ENCODE results near the gene SLC26A9.

DNA sequence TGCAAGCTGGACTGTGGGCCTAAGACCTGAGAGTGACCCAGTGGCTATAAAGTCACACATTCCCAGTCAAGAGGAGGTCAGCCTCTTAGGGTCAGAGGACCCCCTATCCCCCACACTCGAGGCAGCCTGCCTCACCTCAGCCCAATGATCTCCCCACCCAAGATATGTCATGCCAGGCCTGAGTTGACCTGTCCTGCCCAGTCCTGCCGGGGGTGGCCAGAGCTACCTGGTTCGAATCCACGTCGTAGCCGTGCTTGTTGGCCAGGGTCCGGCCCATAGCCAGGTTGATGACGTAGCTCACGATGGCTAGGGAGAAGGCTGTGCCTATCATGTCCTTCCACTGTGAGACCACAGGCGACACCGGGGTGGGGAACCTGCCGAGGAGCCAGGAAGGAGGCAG, 15.6 kb downstream of the SLC26A9 start:
- TF ChIP-seq, protein P1, sequence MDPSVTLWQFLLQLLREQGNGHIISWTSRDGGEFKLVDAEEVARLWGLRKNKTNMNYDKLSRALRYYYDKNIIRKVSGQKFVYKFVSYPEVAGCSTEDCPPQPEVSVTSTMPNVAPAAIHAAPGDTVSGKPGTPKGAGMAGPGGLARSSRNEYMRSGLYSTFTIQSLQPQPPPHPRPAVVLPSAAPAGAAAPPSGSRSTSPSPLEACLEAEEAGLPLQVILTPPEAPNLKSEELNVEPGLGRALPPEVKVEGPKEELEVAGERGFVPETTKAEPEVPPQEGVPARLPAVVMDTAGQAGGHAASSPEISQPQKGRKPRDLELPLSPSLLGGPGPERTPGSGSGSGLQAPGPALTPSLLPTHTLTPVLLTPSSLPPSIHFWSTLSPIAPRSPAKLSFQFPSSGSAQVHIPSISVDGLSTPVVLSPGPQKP (IDR thresholded peaks at IDR 0.05; ENCODE audit: borderline replicate concordance, low read depth, low read length) = no peak
- TF ChIP-seq POLR2A (IDR thresholded peaks at IDR 0.05; ENCODE audit: low read depth, low read length) (no peak), FOS (IDR thresholded peaks at IDR 0.05; ENCODE audit: low read depth, low read length) (no peak), RAD21 (IDR thresholded peaks at IDR 0.05; ENCODE audit: low read length) (no peak), RFX5 (IDR thresholded peaks at IDR 0.05; ENCODE audit: low read depth, low read length) (no peak), MAFK (IDR thresholded peaks at IDR 0.05; ENCODE audit: low read depth, low read length) (no peak), CHD1 (IDR thresholded peaks at IDR 0.05; ENCODE audit: low read depth, low read length) (no peak)
- TF ChIP-seq, protein P2, sequence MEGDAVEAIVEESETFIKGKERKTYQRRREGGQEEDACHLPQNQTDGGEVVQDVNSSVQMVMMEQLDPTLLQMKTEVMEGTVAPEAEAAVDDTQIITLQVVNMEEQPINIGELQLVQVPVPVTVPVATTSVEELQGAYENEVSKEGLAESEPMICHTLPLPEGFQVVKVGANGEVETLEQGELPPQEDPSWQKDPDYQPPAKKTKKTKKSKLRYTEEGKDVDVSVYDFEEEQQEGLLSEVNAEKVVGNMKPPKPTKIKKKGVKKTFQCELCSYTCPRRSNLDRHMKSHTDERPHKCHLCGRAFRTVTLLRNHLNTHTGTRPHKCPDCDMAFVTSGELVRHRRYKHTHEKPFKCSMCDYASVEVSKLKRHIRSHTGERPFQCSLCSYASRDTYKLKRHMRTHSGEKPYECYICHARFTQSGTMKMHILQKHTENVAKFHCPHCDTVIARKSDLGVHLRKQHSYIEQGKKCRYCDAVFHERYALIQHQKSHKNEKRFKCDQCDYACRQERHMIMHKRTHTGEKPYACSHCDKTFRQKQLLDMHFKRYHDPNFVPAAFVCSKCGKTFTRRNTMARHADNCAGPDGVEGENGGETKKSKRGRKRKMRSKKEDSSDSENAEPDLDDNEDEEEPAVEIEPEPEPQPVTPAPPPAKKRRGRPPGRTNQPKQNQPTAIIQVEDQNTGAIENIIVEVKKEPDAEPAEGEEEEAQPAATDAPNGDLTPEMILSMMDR (conservative IDR thresholded peaks at IDR 0.05; ENCODE audit: low read depth, low read length) = no peak
- TF ChIP-seq, protein P3, sequence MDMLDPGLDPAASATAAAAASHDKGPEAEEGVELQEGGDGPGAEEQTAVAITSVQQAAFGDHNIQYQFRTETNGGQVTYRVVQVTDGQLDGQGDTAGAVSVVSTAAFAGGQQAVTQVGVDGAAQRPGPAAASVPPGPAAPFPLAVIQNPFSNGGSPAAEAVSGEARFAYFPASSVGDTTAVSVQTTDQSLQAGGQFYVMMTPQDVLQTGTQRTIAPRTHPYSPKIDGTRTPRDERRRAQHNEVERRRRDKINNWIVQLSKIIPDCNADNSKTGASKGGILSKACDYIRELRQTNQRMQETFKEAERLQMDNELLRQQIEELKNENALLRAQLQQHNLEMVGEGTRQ (IDR thresholded peaks at IDR 0.05; ENCODE audit: low read depth, low read length) = no peak
